ENCODE results near the gene CDH13.

CDH13 gene

GRCh38 chr16:83171396-83171795, 544.6 kb downstream of the CDH13 start:
- no peak for DNase-seq (ENCODE audit: extremely low read depth, insufficient read length)
- TF ChIP-seq CTCF (IDR thresholded peaks at IDR 0.05; ENCODE audit: insufficient read depth, low read length, poor library complexity, severe bottlenecking), result no peak
- Histone ChIP-seq H3K36me3 (ENCODE audit: control insufficient read depth, insufficient read depth, low read length) (no peaks in the 10 kb centered on the region), H3K4me3 (replicated peaks; ENCODE audit: low read depth, low read length) (no peak overlapping the region), H3K27me3 (replicated peaks; ENCODE audit: control insufficient read depth, insufficient read depth, low read length) (no peaks in the 10 kb centered on the region)

- TF ChIP-seq CTCF (IDR thresholded peaks at IDR 0.05; ENCODE audit: insufficient read depth, low read length, poor library complexity, severe bottlenecking), result no peak
- no peaks in the 10 kb centered on the region; the same call in 1 of the 2 replicates for H3K27me3 ChIP-seq (replicated peaks; ENCODE audit: control insufficient read depth, insufficient read depth, low read length)
- DNase-seq (ENCODE audit: extremely low read depth, insufficient read length), result no peak
- H3K4me3 ChIP-seq (replicated peaks; ENCODE audit: low read depth, low read length), result no peak overlapping the region
- H3K36me3 ChIP-seq (ENCODE audit: control insufficient read depth, insufficient read depth, low read length), result no peaks in the 10 kb centered on the region
Measured at GRCh38 chr16:83174671-83175070, 547.9 kb downstream of the CDH13 start.

- H3K36me3 ChIP-seq (ENCODE audit: control insufficient read depth, insufficient read depth, low read length), result no peaks in the 10 kb centered on the region
- no peak overlapping the region for H3K4me3 ChIP-seq (replicated peaks; ENCODE audit: low read depth, low read length)
- TF ChIP-seq CTCF (IDR thresholded peaks at IDR 0.05; ENCODE audit: insufficient read depth, low read length, poor library complexity, severe bottlenecking), result no peak
- H3K27me3 ChIP-seq (replicated peaks; ENCODE audit: control insufficient read depth, insufficient read depth, low read length), result no peaks in the 10 kb centered on the region; the same call in 1 of the 2 replicates
- DNase-seq (ENCODE audit: extremely low read depth, insufficient read length), result no peak
Measured at GRCh38 chr16:83176802-83177201, 550.0 kb downstream of the CDH13 start.

- DNase-seq (ENCODE audit: extremely low read depth, insufficient read length), result no peak
- Histone ChIP-seq H3K36me3 (ENCODE audit: control insufficient read depth, insufficient read depth, low read length) (no peaks in the 10 kb centered on the region), H3K27me3 (replicated peaks; ENCODE audit: control insufficient read depth, insufficient read depth, low read length) (no peaks in the 10 kb centered on the region), H3K4me3 (replicated peaks; ENCODE audit: low read depth, low read length) (no peak overlapping the region)
- TF ChIP-seq CTCF (IDR thresholded peaks at IDR 0.05; ENCODE audit: insufficient read depth, low read length, poor library complexity, severe bottlenecking), result no peak
Measured at GRCh38 chr16:83185902-83186301, 559.1 kb downstream of the CDH13 start.

- Histone ChIP-seq H3K27me3 (replicated peaks; ENCODE audit: control insufficient read depth, insufficient read depth, low read length) (no peaks in the 10 kb centered on the region), H3K36me3 (ENCODE audit: control insufficient read depth, insufficient read depth, low read length) (no peaks in the 10 kb centered on the region), H3K4me3 (replicated peaks; ENCODE audit: low read depth, low read length) (no peak overlapping the region)
- no peak for TF ChIP-seq CTCF (IDR thresholded peaks at IDR 0.05; ENCODE audit: insufficient read depth, low read length, poor library complexity, severe bottlenecking)
- no peak for DNase-seq (ENCODE audit: extremely low read depth, insufficient read length)
Measured at GRCh38 chr16:83187405-83187804, 560.6 kb downstream of the CDH13 start.

- Histone ChIP-seq H3K27me3 (replicated peaks; ENCODE audit: control insufficient read depth, insufficient read depth, low read length) (no peaks in the 10 kb centered on the region), H3K36me3 (ENCODE audit: control insufficient read depth, insufficient read depth, low read length) (no peaks in the 10 kb centered on the region), H3K4me3 (replicated peaks; ENCODE audit: low read depth, low read length) (no peak overlapping the region)
- TF ChIP-seq CTCF (IDR thresholded peaks at IDR 0.05; ENCODE audit: insufficient read depth, low read length, poor library complexity, severe bottlenecking), result no peak
- no peak for DNase-seq (ENCODE audit: extremely low read depth, insufficient read length)
Measured at GRCh38 chr16:83196796-83197195, 570.0 kb downstream of the CDH13 start.
